ENCODE data around the gene NKAIN4.

- TF ChIP-seq, protein P1, sequence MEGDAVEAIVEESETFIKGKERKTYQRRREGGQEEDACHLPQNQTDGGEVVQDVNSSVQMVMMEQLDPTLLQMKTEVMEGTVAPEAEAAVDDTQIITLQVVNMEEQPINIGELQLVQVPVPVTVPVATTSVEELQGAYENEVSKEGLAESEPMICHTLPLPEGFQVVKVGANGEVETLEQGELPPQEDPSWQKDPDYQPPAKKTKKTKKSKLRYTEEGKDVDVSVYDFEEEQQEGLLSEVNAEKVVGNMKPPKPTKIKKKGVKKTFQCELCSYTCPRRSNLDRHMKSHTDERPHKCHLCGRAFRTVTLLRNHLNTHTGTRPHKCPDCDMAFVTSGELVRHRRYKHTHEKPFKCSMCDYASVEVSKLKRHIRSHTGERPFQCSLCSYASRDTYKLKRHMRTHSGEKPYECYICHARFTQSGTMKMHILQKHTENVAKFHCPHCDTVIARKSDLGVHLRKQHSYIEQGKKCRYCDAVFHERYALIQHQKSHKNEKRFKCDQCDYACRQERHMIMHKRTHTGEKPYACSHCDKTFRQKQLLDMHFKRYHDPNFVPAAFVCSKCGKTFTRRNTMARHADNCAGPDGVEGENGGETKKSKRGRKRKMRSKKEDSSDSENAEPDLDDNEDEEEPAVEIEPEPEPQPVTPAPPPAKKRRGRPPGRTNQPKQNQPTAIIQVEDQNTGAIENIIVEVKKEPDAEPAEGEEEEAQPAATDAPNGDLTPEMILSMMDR (conservative IDR thresholded peaks at IDR 0.05; ENCODE audit: low read depth, low read length): no peak
- TF ChIP-seq EZH2 (IDR thresholded peaks at IDR 0.05; ENCODE audit: low read length, unreplicated experiment) (no peak), EZH2phosphoT487 (IDR thresholded peaks at IDR 0.05; ENCODE audit: borderline replicate concordance, low read length) (no peak)
Observed at GRCh38 chr20:63278661-63279060, 24.4 kb upstream of the NKAIN4 start.
